ENCODE measurements around the gene KCNN2.

GRCh38 chr5:114390431-114390830 is 28.6 kb downstream of the KCNN2 start:
- no peak for TF ChIP-seq POLR2A (IDR thresholded peaks at IDR 0.05)
- TF ChIP-seq CTCF (IDR thresholded peaks at IDR 0.05), result no peak
